CD4-positive, alpha-beta T cell treated with Interleukin-1 beta for 1 hour (primary cell): ENCODE data around the gene ZC3H7A.
"Not testable (repeated sequence)": the region's sequence is repeated elsewhere in the genome, so short reads cannot be mapped to it uniquely, and the experiment has no call there.

Source experiments
- DNase-seq, 2 donors: peaks; one replicate each; pipeline ENCODE4 v3.0.0-alpha.2; 2020 to 2022

Gene ZC3H7A

GRCh38 chr16:11799509-11800381 lies 2.7 kb upstream of the ZC3H7A start:
- peak; percentile 40 to 51 for DNase-seq

- no peak for DNase-seq
These were observed 1.9 kb upstream of the ZC3H7A start for GRCh38 chr16:11799017-11799381.

GRCh38 chr16:11797957-11798299 lies 870 bp upstream of the ZC3H7A start:
- DNase-seq, result no peak

GRCh38 chr16:11796227-11797165 lies 562 bp downstream of the ZC3H7A start:
- peak; percentile 40 to 46 for DNase-seq

GRCh38 chr16:11795887-11796226 lies 1.2 kb downstream of the ZC3H7A start:
- DNase-seq, result no peak

- DNase-seq, result no peak
These were observed 1.8 kb downstream of the ZC3H7A start for GRCh38 chr16:11794996-11795886.

GRCh38 chr16:11794447-11794846 lies 2.6 kb downstream of the ZC3H7A start:
- DNase-seq, result no peak

- DNase-seq, result no peak
These were observed 3.2 kb downstream of the ZC3H7A start for GRCh38 chr16:11793840-11794239.

GRCh38 chr16:11792410-11793241 lies 4.4 kb downstream of the ZC3H7A start:
- no peak for DNase-seq

- no peak for DNase-seq
These were observed 5.8 kb downstream of the ZC3H7A start for GRCh38 chr16:11791144-11791828.

GRCh38 chr16:11788914-11789313 lies 8.1 kb downstream of the ZC3H7A start:
- no peak for DNase-seq

- DNase-seq, result not testable (repeated sequence)
These were observed 12.0 kb downstream of the ZC3H7A start for GRCh38 chr16:11784980-11785599.

- DNase-seq, result not testable (repeated sequence)
These were observed 12.7 kb downstream of the ZC3H7A start for GRCh38 chr16:11784381-11784780.

GRCh38 chr16:11784038-11784369 lies 13.1 kb downstream of the ZC3H7A start:
- DNase-seq, result no peak

- DNase-seq, result peak; percentile 52 to 85
These were observed 13.6 kb downstream of the ZC3H7A start for GRCh38 chr16:11783319-11784037.

- DNase-seq, result no peak
These were observed 15.3 kb downstream of the ZC3H7A start for GRCh38 chr16:11781773-11782172.

- DNase-seq, result no peak
These were observed 15.9 kb downstream of the ZC3H7A start for GRCh38 chr16:11780991-11781680.

- DNase-seq, result no peak
These were observed 18.0 kb downstream of the ZC3H7A start for GRCh38 chr16:11779074-11779473.

GRCh38 chr16:11774065-11774626 lies 22.9 kb downstream of the ZC3H7A start:
- DNase-seq, result no peak
